ENCODE data around the gene AKR1C1. TPM values are rescaled to one million over a fixed set of nuclear protein-coding genes. Genes with fewer than 3 reads are reported as not detected.

Gene AKR1C1
- total and polyA plus RNA-seq, 2 of the 4 experiments (the other 2 are of a cell fraction): 5.0 to 5.4 TPM

DNA sequence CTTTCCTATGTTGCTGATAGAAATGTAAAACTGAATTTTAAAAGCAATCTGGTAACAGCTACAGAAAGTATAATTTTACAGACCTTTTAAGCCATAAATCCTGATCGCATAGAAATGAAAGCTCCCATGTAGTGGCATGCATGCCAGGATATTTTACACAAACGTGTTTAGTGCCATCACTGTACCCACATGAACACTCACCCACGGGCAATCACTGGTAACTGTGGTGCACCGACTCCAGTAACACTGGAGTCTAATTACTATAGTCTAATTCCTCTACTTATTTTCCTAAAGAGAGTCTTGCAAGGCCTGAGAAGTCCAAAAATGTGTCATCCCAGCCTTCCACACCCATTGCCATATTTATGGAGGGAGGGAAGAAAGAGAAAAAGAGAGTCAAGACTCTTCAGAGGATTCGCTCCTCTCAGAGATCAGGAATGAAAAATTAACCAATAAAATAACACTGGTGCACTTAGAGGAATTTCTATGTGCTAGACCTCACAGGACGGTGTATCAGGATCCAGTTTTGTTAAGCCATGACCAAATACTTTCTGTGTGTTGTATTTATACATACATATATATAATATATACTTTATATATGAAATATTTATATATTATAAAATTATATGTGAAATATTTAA, 48.9 kb upstream of the AKR1C1 start:
- Histone ChIP-seq H3K4me3 (ENCODE audit: insufficient read depth, low read depth, low read length) (no peak overlapping the region), H3K23ac (ENCODE audit: low read depth, low read length) (no peak overlapping the region), H4K5ac (ENCODE audit: low read depth, low read length) (no peak overlapping the region), H3K14ac (replicated peaks; ENCODE audit: low read depth, low read length) (no peak overlapping the region), H4K20me1 (ENCODE audit: insufficient read depth, low read length) (no peaks in the 10 kb centered on the region), H3K9ac (ENCODE audit: low read depth, low read length) (no peak overlapping the region), H4K8ac (ENCODE audit: low read depth in 2 of 2, low read length in 2 of 2) (no peak overlapping the region), H2AFZ (replicated peaks; ENCODE audit: low read length, poor library complexity) (no peak overlapping the region), H2BK20ac (ENCODE audit: low read depth, low read length) (no peak overlapping the region), H3K4me2 (ENCODE audit: low read depth, low read length) (no peak overlapping the region), H3K9me1 (ENCODE audit: insufficient read depth, low read length) (peaks cover 2% of the 10 kb centered on the region; the same call in 1 of the 2 replicates), H3K27me3 (ENCODE audit: control insufficient read depth, insufficient read depth, low read length) (no peaks in the 10 kb centered on the region), H4K91ac (ENCODE audit: insufficient read depth, low read depth, low read length) (no peak overlapping the region), H3K9me3 (ENCODE audit: control insufficient read depth, insufficient read depth, low read length) (no peaks in the 10 kb centered on the region), H3K4ac (ENCODE audit: low read depth, low read length) (no peak overlapping the region), H2BK5ac (ENCODE audit: low read depth, low read length, poor library complexity, severe bottlenecking) (no peak overlapping the region), H3K4me1 (ENCODE audit: control insufficient read depth, insufficient read depth, low read length) (no peaks in the 10 kb centered on the region), H2BK120ac (ENCODE audit: low read depth, low read length) (no peak overlapping the region), H3K56ac (ENCODE audit: extremely low read depth, insufficient read depth, low read length) (no peak overlapping the region), H2BK15ac (ENCODE audit: low read depth, low read length) (no peak overlapping the region), H2AK9ac (replicated peaks; ENCODE audit: low read depth, low read length, poor library complexity) (no peak overlapping the region), H2AK5ac (ENCODE audit: low read depth, low read length) (no peak overlapping the region), H3K79me1 (ENCODE audit: low read depth in 1 of 2, low read length in 2 of 2) (no peaks in the 10 kb centered on the region), H3K36me3 (ENCODE audit: control insufficient read depth, insufficient read depth, low read length) (no peaks in the 10 kb centered on the region), H3K27ac (ENCODE audit: insufficient read depth, low read length) (no peak overlapping the region), H3K18ac (ENCODE audit: low read depth, low read length) (no peak overlapping the region)
- TF ChIP-seq CHD1 (IDR thresholded peaks at IDR 0.05; ENCODE audit: low read depth, low read length) (no peak), MXI1 (IDR thresholded peaks at IDR 0.05; ENCODE audit: borderline replicate concordance, low read depth, low read length) (no peak), FOS (IDR thresholded peaks at IDR 0.05; ENCODE audit: low read depth, low read length) (no peak), CTCF (conservative IDR thresholded peaks at IDR 0.05; ENCODE audit: low read depth, low read length) (no peak), SMC3 (IDR thresholded peaks at IDR 0.05; ENCODE audit: low read depth, low read length) (no peak), POLR2A (IDR thresholded peaks at IDR 0.05; ENCODE audit: low read depth, low read length) (no peak), NFE2L2 (IDR thresholded peaks at IDR 0.05; ENCODE audit: low read depth, low read length) (no peak), RCOR1 (IDR thresholded peaks at IDR 0.05; ENCODE audit: insufficient replicate concordance, low read length) (no peak), RFX5 (IDR thresholded peaks at IDR 0.05; ENCODE audit: low read depth, low read length) (no peak), CEBPB (IDR thresholded peaks at IDR 0.05; ENCODE audit: low read depth, low read length) (no peak), BHLHE40 (IDR thresholded peaks at IDR 0.05; ENCODE audit: low read depth, low read length) (no peak), ELK1 (IDR thresholded peaks at IDR 0.05; ENCODE audit: borderline replicate concordance, low read depth, low read length) (no peak), MAZ (IDR thresholded peaks at IDR 0.05; ENCODE audit: borderline replicate concordance, low read depth, low read length) (no peak), MAFK (IDR thresholded peaks at IDR 0.05; ENCODE audit: low read depth, low read length) (no peak), RAD21 (IDR thresholded peaks at IDR 0.05; ENCODE audit: low read length) (no peak), USF2 (IDR thresholded peaks at IDR 0.05; ENCODE audit: low read depth, low read length) (no peak)
- DNase-seq: no peak
- ChIA-PET CTCF (interaction anchor here (0.6 kb wide), 1 partner anchor 341 kb away, joined by 3 read pairs; no protein-coding TSS in a partner anchor), POLR2A (ENCODE audit: unreplicated experiment) (no interaction called here)
- in situ Hi-C loops (cut with MboI; ENCODE audit: low sequenced_read_pairs) (no loop called here), intact Hi-C loops (cut with micrococcal nuclease) (no loop called here), dilution Hi-C loops (cut with HindIII; ENCODE audit: low sequenced_read_pairs, unreplicated experiment) (no loop called here)
- 83% methylated on average over 4 of the region's 6 CpGs; no CpG with 5 or more reads in 1 of the 2 experiments for WGBS, 2 experiments (ENCODE audit: extremely low coverage in 2 of 2, insufficient read length in 1 of 2)
- ATAC-seq (ENCODE audit: low read depth): no peak
- no TSS peak for BruUV-seq (replicated peaks)

Data from IMR-90 (cell line).